H1 (cell line): ENCODE measurements around the gene IFNE. TPM values are rescaled to one million over a fixed set of nuclear protein-coding genes. Genes with fewer than 3 reads are reported as not detected.

Source experiments
- CTCF ChIA-PET: fragments of 300-600 bp; sonication (Branson Sonifier 250); formaldehyde crosslinking; loops from one replicate; lab custom pipeline; 2021; ENCODE audit not compliant: partially characterized antibody; lab: Charles Lee
- POLR2A ChIA-PET: fragments of 300-600 bp; sonication (Branson Sonifier 250); formaldehyde crosslinking; loops from one replicate; lab custom pipeline; 2021; ENCODE audit warnings: inconsistent platforms; ENCODE audit not compliant: partially characterized antibody; lab: Charles Lee
- DNase-seq, 2 experiments: peaks; one replicate each; pipeline versions ENCODE4 v3.0.0 to v3.0.0-alpha.2; 2010 to 2022; ENCODE audit warnings: low spot score in 2 of 2, low read depth in 1 of 2, mixed read lengths in 1 of 2
- FAIRE-seq: peaks from 2 replicates; lab custom pipeline; 2011; peaks lifted over from hg19 to GRCh38; lab: Jason Lieb, UNC
- H2AFZ ChIP-seq: 2 replicates; pipeline ENCODE4 v1.8.1; 2012; ENCODE audit warnings: low read length, inconsistent platforms
- H2AK5ac ChIP-seq: 2 replicates; pipeline ENCODE4 v1.6.1; 2013; ENCODE audit warnings: low read depth, low read length
- H2BK120ac ChIP-seq: replicated peaks from 2 replicates; pipeline ENCODE3; 2013; ENCODE audit warnings: low read depth, low read length, inconsistent platforms
- H2BK12ac ChIP-seq: 2 replicates; pipeline ENCODE4 v1.6.1; 2013; ENCODE audit warnings: low read depth, low read length
- H2BK15ac ChIP-seq: 2 replicates; pipeline ENCODE4 v1.6.1; 2013; ENCODE audit warnings: low read length
- H2BK20ac ChIP-seq: 2 replicates; pipeline ENCODE4 v1.6.1; 2013; ENCODE audit warnings: low read length
- H2BK5ac ChIP-seq: 2 replicates; pipeline ENCODE4 v1.6.1; 2013; ENCODE audit warnings: low read depth, low read length
- H3K14ac ChIP-seq: 2 replicates; pipeline ENCODE4 v1.6.1; 2013; ENCODE audit warnings: inconsistent platforms; ENCODE audit not compliant: insufficient read length
- H3K18ac ChIP-seq: 2 replicates; pipeline ENCODE4 v1.6.1; 2013; ENCODE audit warnings: low read length; ENCODE audit errors: extremely low read depth
- H3K23ac ChIP-seq: 2 replicates; pipeline ENCODE4 v1.6.1; 2013; ENCODE audit warnings: inconsistent platforms; ENCODE audit not compliant: insufficient read length
- H3K23me2 ChIP-seq: 2 replicates; pipeline ENCODE4 v1.6.1; 2013; ENCODE audit warnings: low read depth, low read length
- H3K27ac ChIP-seq: 2 replicates; pipeline ENCODE4 v1.6.1; 2011; ENCODE audit warnings: low read depth, low read length, inconsistent platforms
- H3K27me3 ChIP-seq, 4 experiments: replicated peaks in 1 of 4; 1 replicate in 1 of 4; 2 replicates in 3 of 4; pipeline versions ENCODE4 v1.6.1 to v1.8.1; 2011 to 2013; ENCODE audit warnings: low read length in 3 of 4, mild to moderate bottlenecking in 3 of 4, inconsistent platforms in 2 of 4, mixed read lengths in 2 of 4, moderate library complexity in 1 of 4; ENCODE audit not compliant: control insufficient read depth in 3 of 4, insufficient read depth in 3 of 4; ENCODE audit errors: extremely low read depth in 1 of 4
- H3K36me3 ChIP-seq, 4 experiments: 2 replicates each; pipeline versions ENCODE4 v1.6.1 to v1.8.1; 2011 to 2013; ENCODE audit warnings: mild to moderate bottlenecking in 4 of 4, low read length in 3 of 4, moderate library complexity in 2 of 4, control low read depth in 1 of 4, inconsistent platforms in 1 of 4; ENCODE audit not compliant: insufficient read depth in 4 of 4, control insufficient read depth in 2 of 4
- H3K4ac ChIP-seq: replicated peaks from 2 replicates; pipeline ENCODE3; 2013; ENCODE audit warnings: low read length, low read depth, mixed read lengths, inconsistent platforms; ENCODE audit not compliant: insufficient read length
- H3K4me1 ChIP-seq, 4 experiments: replicated peaks in 1 of 4; 1 replicate in 1 of 4; 2 replicates in 3 of 4; pipeline versions ENCODE4 v1.6.1 to v1.8.1; 2011 to 2013; ENCODE audit warnings: low read length in 3 of 4, inconsistent platforms in 2 of 4, mixed read lengths in 1 of 4; ENCODE audit not compliant: insufficient read depth in 4 of 4, control insufficient read depth in 3 of 4
- H3K4me2 ChIP-seq, 2 experiments: 2 replicates each; pipeline versions ENCODE4 v1.6.1 to v1.8.1; 2011 to 2013; ENCODE audit warnings: low read depth in 2 of 2, low read length in 2 of 2, control low read depth in 1 of 2, inconsistent platforms in 1 of 2, mild to moderate bottlenecking in 1 of 2; ENCODE audit not compliant: insufficient read depth in 1 of 2
- H3K4me3 ChIP-seq, 4 experiments: fragments of 200-600, 300-600 bp in 1 of 4; sonication (generic), shearing (Covaris generic), sonication (Bioruptor Twin) in 1 of 4; 2 replicates each; pipeline versions ENCODE4 v1.5.1 to v1.8.1; 2011 to 2016; ENCODE audit warnings: low read length in 4 of 4, low read depth in 3 of 4, control low read depth in 2 of 4, inconsistent platforms in 2 of 4, mild to moderate bottlenecking in 2 of 4, mixed read lengths in 1 of 4, moderate library complexity in 1 of 4; ENCODE audit not compliant: insufficient read depth in 2 of 4; ENCODE audit errors: extremely low read depth in 1 of 4
- H3K56ac ChIP-seq: replicated peaks from 2 replicates; pipeline ENCODE3; 2013; ENCODE audit warnings: low read depth, mild to moderate bottlenecking, mixed read lengths, low read length, inconsistent platforms; ENCODE audit not compliant: insufficient read length
- H3K79me1 ChIP-seq: 2 replicates; pipeline ENCODE4 v1.6.1; 2013; ENCODE audit warnings: low read depth, low read length, control low read depth
- H3K79me2 ChIP-seq, 2 experiments: 2 replicates each; pipeline versions ENCODE4 v1.6.1 to v1.8.1; 2012 to 2013; ENCODE audit warnings: low read length in 2 of 2, mild to moderate bottlenecking in 2 of 2, inconsistent platforms in 1 of 2; ENCODE audit not compliant: insufficient read depth in 2 of 2, control insufficient read depth in 1 of 2
- H3K9ac ChIP-seq, 4 experiments: replicated peaks in 1 of 4; 1 replicate in 1 of 4; 2 replicates in 3 of 4; pipeline versions ENCODE4 v1.6.1 to v1.8.1; 2011 to 2013; ENCODE audit warnings: low read depth in 3 of 4, low read length in 3 of 4, control low read depth in 2 of 4, mild to moderate bottlenecking in 2 of 4, moderate library complexity in 2 of 4, inconsistent platforms in 1 of 4; ENCODE audit errors: extremely low read depth in 1 of 4
- H3K9me3 ChIP-seq, 2 experiments: 2 replicates each; pipeline versions ENCODE4 v1.6.1 to v1.8.1; 2012 to 2013; ENCODE audit warnings: mild to moderate bottlenecking in 2 of 2, moderate library complexity in 2 of 2, control low read depth in 1 of 2, inconsistent platforms in 1 of 2, low read depth in 1 of 2, low read length in 1 of 2, mixed read lengths in 1 of 2; ENCODE audit not compliant: insufficient read depth in 2 of 2
- H4K20me1 ChIP-seq, 2 experiments: replicated peaks in 1 of 2; 2 replicates each; pipeline versions ENCODE3 to v1.8.1; 2011 to 2013; ENCODE audit warnings: inconsistent platforms in 2 of 2, low read length in 2 of 2, mild to moderate bottlenecking in 1 of 2; ENCODE audit not compliant: insufficient read depth in 2 of 2, control insufficient read depth in 1 of 2
- H4K5ac ChIP-seq: 2 replicates; pipeline ENCODE4 v1.6.1; 2013; ENCODE audit warnings: low read length, low read depth, mixed read lengths, inconsistent platforms; ENCODE audit not compliant: insufficient read length
- H4K8ac ChIP-seq: 2 replicates; pipeline ENCODE4 v1.8.0; 2013; ENCODE audit warnings: mild to moderate bottlenecking, moderate library complexity, low read length, inconsistent platforms; ENCODE audit not compliant: insufficient read depth; ENCODE audit errors: extremely low read depth
- H4K91ac ChIP-seq: replicated peaks from 2 replicates; pipeline ENCODE3; 2013; ENCODE audit warnings: low read length, mixed read lengths, inconsistent platforms; ENCODE audit not compliant: insufficient read length
- ATF2 ChIP-seq: IDR thresholded peaks from 2 replicates; pipeline ENCODE4 v1.6.1; 2012; ENCODE audit warnings: low read length, inconsistent platforms
- CHD2 ChIP-seq: IDR thresholded peaks from 2 replicates; pipeline ENCODE4 v1.6.1; 2012; ENCODE audit warnings: low read length, improper control_type of control experiment
- FOSL1 ChIP-seq: IDR thresholded peaks from 2 replicates; pipeline ENCODE4 v1.6.1; 2011; ENCODE audit warnings: mild to moderate bottlenecking, low read depth, low read length, moderate library complexity; ENCODE audit not compliant: insufficient read depth
- MAFK ChIP-seq: IDR thresholded peaks from 2 replicates; pipeline ENCODE4 v1.6.1; 2012; ENCODE audit warnings: low read depth, mild to moderate bottlenecking, improper control_type of control experiment, low read length
- NANOG ChIP-seq: IDR thresholded peaks from 2 replicates; pipeline ENCODE4 v1.6.1; 2011; ENCODE audit warnings: low read length, low read depth, mild to moderate bottlenecking, inconsistent platforms; ENCODE audit not compliant: insufficient read depth, poor library complexity, severe bottlenecking
- NRF1 ChIP-seq: IDR thresholded peaks from 2 replicates; pipeline ENCODE4 v1.6.1; 2011; ENCODE audit warnings: mild to moderate bottlenecking, low read depth, low read length, improper control_type of control experiment
- POLR2A ChIP-seq, 2 experiments: IDR thresholded peaks; 1 replicate in 1 of 2; 2 replicates in 1 of 2; pipeline ENCODE4 v1.6.1; 2011; ENCODE audit warnings: low read depth in 2 of 2, low read length in 2 of 2, mild to moderate bottlenecking in 2 of 2; ENCODE audit errors: control extremely low read depth in 1 of 2
- SAP30 ChIP-seq: fragments of 300-600 bp; sonication (generic); IDR thresholded peaks from 2 replicates; pipeline ENCODE4 v1.7.1; 2012; ENCODE audit warnings: low read length, moderate library complexity, mild to moderate bottlenecking, inconsistent platforms; ENCODE audit not compliant: insufficient read depth, insufficient replicate concordance
- SIN3A ChIP-seq, 2 experiments: IDR thresholded peaks in 1 of 2; conservative IDR thresholded peaks in 1 of 2; 2 replicates each; pipeline ENCODE4 v1.6.1; 2011 to 2012; ENCODE audit warnings: low read length in 2 of 2, improper control_type of control experiment in 1 of 2, low read depth in 1 of 2, mild to moderate bottlenecking in 1 of 2
- SIRT6 ChIP-seq: IDR thresholded peaks from one replicate; pipeline ENCODE4 v1.7.1; 2012; ENCODE audit warnings: low read length, inconsistent platforms
- SIX5 ChIP-seq: IDR thresholded peaks from 2 replicates; pipeline ENCODE4 v1.6.1; 2011; ENCODE audit warnings: mild to moderate bottlenecking, low read depth, low read length
- WGBS, 2 experiments: shearing (Covaris generic) in 1 of 2; methylation state at CpG; one replicate each; pipeline versions ENCODE4 v1.1.6 to v1.1.7; 2013 to 2015; ENCODE audit warnings: low lambda C conversion rate in 2 of 2, mixed read lengths in 2 of 2, inconsistent platforms in 1 of 2, low coverage in 1 of 2, missing lambda C conversion rate in 1 of 2; ENCODE audit not compliant: insufficient replicate concordance in 2 of 2, insufficient coverage in 1 of 2, insufficient read length in 1 of 2; ENCODE audit errors: extremely low coverage in 1 of 2, missing lambda C conversion rate in 1 of 2; 5-methylcytosine and 5-hydroxymethylcytosine counted together
- polyA plus RNA-seq, 7 experiments: library from polyadenylated mRNA; depleted of rRNA in 3 of 7; stranded (reverse) in 5 of 7; unstranded in 2 of 7; fragments of >200 nt in 5 of 7; fragments of 200-250 nt in 2 of 7; gene quantifications; 1 replicate in 5 of 7; 2 replicates in 1 of 7; 4 replicates in 1 of 7; pipeline versions ENCODE4 v1.2.1 to v1.2.3, GENCODE V29; 2011 to 2013; ENCODE audit warnings: missing spikeins in 2 of 7, mixed read lengths in 2 of 7
- total RNA-seq: library from RNA; stranded (reverse); fragmentation: NEBNext Ultra II Directional; extraction: Animal tissue kit (Norgen Biotek cat#: 25700); gene quantifications from 2 replicates; pipeline ENCODE4 v1.2.1, GENCODE V29; 2021

IFNE gene
- total and polyA plus RNA-seq, 2 of the 8 experiments (the other 6 are each of a cell fraction or from before 2014, with no cell fraction given): 0.08 TPM; not detected in 1

GRCh38 chr9:21528123-21528808 lies 46.2 kb upstream of the IFNE start:
- no peak overlapping the region for H2BK15ac ChIP-seq
- no peaks in the 10 kb centered on the region for H3K27me3 ChIP-seq
- no peak overlapping the region for H3K9ac ChIP-seq
- no peak overlapping the region for H3K56ac ChIP-seq
- H3K4me3 ChIP-seq: no peak overlapping the region
- no peaks in the 10 kb centered on the region for H4K20me1 ChIP-seq
- 90% methylated on average over 9 of the region's 9 CpGs; no CpG with 5 or more reads in 1 of the 2 experiments for WGBS, 2 experiments
- no peak overlapping the region for H2BK5ac ChIP-seq
- no peak overlapping the region for H3K23ac ChIP-seq
- H3K79me2 ChIP-seq: no peaks in the 10 kb centered on the region
- no peak overlapping the region for H2BK12ac ChIP-seq
- H2AK5ac ChIP-seq: no peak overlapping the region
- H3K4me1 ChIP-seq: no peaks in the 10 kb centered on the region
- H3K4ac ChIP-seq: no peak overlapping the region
- no peak for DNase-seq
- H2AFZ ChIP-seq: no peak overlapping the region
- H2BK20ac ChIP-seq: no peak overlapping the region
- no peaks in the 10 kb centered on the region; a peak in 3 of 8 replicates for H3K36me3 ChIP-seq
- H4K91ac ChIP-seq: no peak overlapping the region
- no peaks in the 10 kb centered on the region for H3K79me1 ChIP-seq
- H3K27ac ChIP-seq: no peak overlapping the region
- no peak overlapping the region for H4K5ac ChIP-seq
- ChIA-PET CTCF (no interaction called here), POLR2A (no interaction called here)
- no peaks in the 10 kb centered on the region for H3K23me2 ChIP-seq
- no peak overlapping the region for H2BK120ac ChIP-seq
- no peak overlapping the region for H3K4me2 ChIP-seq
- H3K9me3 ChIP-seq: peaks cover 0 to 8% of the 10 kb centered on the region in 2 experiments; a peak in 3 of 4 replicates
- no peak overlapping the region for H3K14ac ChIP-seq
- no peak overlapping the region for H3K18ac ChIP-seq
- TF ChIP-seq NANOG (no peak), POLR2A (IDR thresholded peaks at IDR 0.05; ENCODE audit: control extremely low read depth in 1 of 2, low read depth in 2 of 2, low read length in 2 of 2) (no peak), ATF2 (no peak), SIRT6 (no peak), MAFK (no peak), SAP30 (no peak), NRF1 (no peak), SIX5 (no peak), FOSL1 (no peak), CHD2 (no peak), SIN3A (conservative IDR thresholded peaks at IDR 0.05 in 1 of 2, IDR thresholded peaks at IDR 0.05 in 1 of 2; ENCODE audit: low read depth in 1 of 2, low read length in 2 of 2) (no peak)
- no peak overlapping the region for H4K8ac ChIP-seq
- no peak for FAIRE-seq
